GM11168 (cell line): ENCODE results near the gene PRKCZ.

Experiments
- in situ Hi-C: fragments of 300-500 bp; cut with MboI; formaldehyde crosslinking; loops from one replicate; pipeline ENCODE4 v1.12.0; 2022; ENCODE audit warnings: low sequenced_read_pairs; ENCODE audit not compliant: unreplicated experiment

Gene PRKCZ

GRCh38 chr1:2172012-2172411 is 121.8 kb downstream of the PRKCZ start:
- in situ Hi-C loops, result no loop called here

- in situ Hi-C loops, result no loop called here
These were observed 122.4 kb downstream of the PRKCZ start for GRCh38 chr1:2172551-2173146.

GRCh38 chr1:2173546-2174347 is 123.5 kb downstream of the PRKCZ start:
- in situ Hi-C loops, result no loop called here

- in situ Hi-C loops, result loop anchor here (25.0 kb wide), 1 partner anchor 413 kb away; the partner anchor contains the start of gene PRXL2B
These were observed 124.3 kb downstream of the PRKCZ start for GRCh38 chr1:2174348-2175054.

GRCh38 chr1:2175055-2175414 is 124.8 kb downstream of the PRKCZ start:
- in situ Hi-C loops, result loop anchor here (25.0 kb wide), 1 partner anchor 412 kb away; the partner anchor contains the start of gene PRXL2B

GRCh38 chr1:2175681-2176454 is 125.7 kb downstream of the PRKCZ start:
- in situ Hi-C loops, result loop anchor here (25.0 kb wide), 1 partner anchor 411 kb away; the partner anchor contains the start of gene PRXL2B

- in situ Hi-C loops, result loop anchor here (25.0 kb wide), 1 partner anchor 411 kb away; the partner anchor contains the start of gene PRXL2B
These were observed 126.4 kb downstream of the PRKCZ start for GRCh38 chr1:2176615-2177014.

- in situ Hi-C loops, result loop anchor here (25.0 kb wide), 1 partner anchor 410 kb away; the partner anchor contains the start of gene PRXL2B
These were observed 127.3 kb downstream of the PRKCZ start for GRCh38 chr1:2177541-2177940.

GRCh38 chr1:2177946-2178538 is 127.8 kb downstream of the PRKCZ start:
- in situ Hi-C loops, result loop anchor here (25.0 kb wide), 1 partner anchor 409 kb away; the partner anchor contains the start of gene PRXL2B

GRCh38 chr1:2178875-2179274 is 128.7 kb downstream of the PRKCZ start:
- in situ Hi-C loops, result loop anchor here (25.0 kb wide), 1 partner anchor 408 kb away; the partner anchor contains the start of gene PRXL2B

GRCh38 chr1:2179283-2180013 is 129.2 kb downstream of the PRKCZ start:
- in situ Hi-C loops, result loop anchor here (25.0 kb wide), 1 partner anchor 408 kb away; the partner anchor contains the start of gene PRXL2B

GRCh38 chr1:2180297-2181245 is 130.4 kb downstream of the PRKCZ start:
- in situ Hi-C loops, result loop anchor here (25.0 kb wide), 1 partner anchor 407 kb away; the partner anchor contains the start of gene PRXL2B

GRCh38 chr1:2181271-2181670 is 131.1 kb downstream of the PRKCZ start:
- in situ Hi-C loops, result loop anchor here (25.0 kb wide), 1 partner anchor 406 kb away; the partner anchor contains the start of gene PRXL2B

GRCh38 chr1:2181752-2182151 is 131.5 kb downstream of the PRKCZ start:
- in situ Hi-C loops, result loop anchor here (25.0 kb wide), 1 partner anchor 406 kb away; the partner anchor contains the start of gene PRXL2B

GRCh38 chr1:2182376-2182775 is 132.2 kb downstream of the PRKCZ start:
- in situ Hi-C loops, result loop anchor here (25.0 kb wide), 1 partner anchor 405 kb away; the partner anchor contains the start of gene PRXL2B

GRCh38 chr1:2183937-2184334 is 133.7 kb downstream of the PRKCZ start:
- in situ Hi-C loops, result loop anchor here (25.0 kb wide), 1 partner anchor 403 kb away; the partner anchor contains the start of gene PRXL2B

- in situ Hi-C loops, result loop anchor here (25.0 kb wide), 1 partner anchor 403 kb away; the partner anchor contains the start of gene PRXL2B
These were observed 134.3 kb downstream of the PRKCZ start for GRCh38 chr1:2184531-2184930.
